ENCODE data around the gene FCRL6.

Gene FCRL6

DNA sequence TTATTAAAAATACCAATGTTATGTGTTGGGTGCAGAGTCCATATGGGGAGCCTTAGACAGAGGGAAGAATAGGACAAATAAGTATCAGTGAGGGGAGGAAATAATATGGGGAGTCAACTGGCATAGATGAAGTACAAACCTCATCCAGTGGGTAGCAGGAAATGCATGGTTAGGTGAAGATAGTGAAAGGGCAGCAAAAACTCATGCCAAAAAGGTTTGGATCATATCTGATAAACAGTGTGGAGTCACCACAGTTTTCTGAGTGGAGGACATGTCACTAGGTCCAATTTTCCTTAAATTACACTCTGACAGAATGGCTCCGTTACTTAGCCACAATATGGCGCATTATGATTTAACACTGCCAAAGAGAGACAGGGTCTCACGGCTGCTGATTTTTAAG is 11.1 kb upstream of the FCRL6 start:
- DNase-seq (ENCODE audit: low read depth): no peak
- TF ChIP-seq POLR2A (IDR thresholded peaks at IDR 0.05; ENCODE audit: extremely low read depth, insufficient read length) (no peak), MYC (IDR thresholded peaks at IDR 0.05; ENCODE audit: low read depth, low read length) (no peak), MAX (IDR thresholded peaks at IDR 0.05; ENCODE audit: low read depth, low read length) (no peak)
- TF ChIP-seq, protein P1, sequence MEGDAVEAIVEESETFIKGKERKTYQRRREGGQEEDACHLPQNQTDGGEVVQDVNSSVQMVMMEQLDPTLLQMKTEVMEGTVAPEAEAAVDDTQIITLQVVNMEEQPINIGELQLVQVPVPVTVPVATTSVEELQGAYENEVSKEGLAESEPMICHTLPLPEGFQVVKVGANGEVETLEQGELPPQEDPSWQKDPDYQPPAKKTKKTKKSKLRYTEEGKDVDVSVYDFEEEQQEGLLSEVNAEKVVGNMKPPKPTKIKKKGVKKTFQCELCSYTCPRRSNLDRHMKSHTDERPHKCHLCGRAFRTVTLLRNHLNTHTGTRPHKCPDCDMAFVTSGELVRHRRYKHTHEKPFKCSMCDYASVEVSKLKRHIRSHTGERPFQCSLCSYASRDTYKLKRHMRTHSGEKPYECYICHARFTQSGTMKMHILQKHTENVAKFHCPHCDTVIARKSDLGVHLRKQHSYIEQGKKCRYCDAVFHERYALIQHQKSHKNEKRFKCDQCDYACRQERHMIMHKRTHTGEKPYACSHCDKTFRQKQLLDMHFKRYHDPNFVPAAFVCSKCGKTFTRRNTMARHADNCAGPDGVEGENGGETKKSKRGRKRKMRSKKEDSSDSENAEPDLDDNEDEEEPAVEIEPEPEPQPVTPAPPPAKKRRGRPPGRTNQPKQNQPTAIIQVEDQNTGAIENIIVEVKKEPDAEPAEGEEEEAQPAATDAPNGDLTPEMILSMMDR (IDR thresholded peaks at IDR 0.05; ENCODE audit: low read depth, low read length): no peak
- no peak overlapping the region for H3K4me3 ChIP-seq (ENCODE audit: low read depth, low read length)

- no peak for DNase-seq (ENCODE audit: low read depth)
- TF ChIP-seq POLR2A (IDR thresholded peaks at IDR 0.05; ENCODE audit: extremely low read depth, insufficient read length) (no peak), MYC (IDR thresholded peaks at IDR 0.05; ENCODE audit: low read depth, low read length) (no peak), MAX (IDR thresholded peaks at IDR 0.05; ENCODE audit: low read depth, low read length) (no peak)
- TF ChIP-seq, protein P1 (IDR thresholded peaks at IDR 0.05; ENCODE audit: low read depth, low read length): no peak
- no peak overlapping the region for H3K4me3 ChIP-seq (ENCODE audit: low read depth, low read length)
Measured at GRCh38 chr1:159791461-159791860, 10.7 kb upstream of the FCRL6 start.

DNA sequence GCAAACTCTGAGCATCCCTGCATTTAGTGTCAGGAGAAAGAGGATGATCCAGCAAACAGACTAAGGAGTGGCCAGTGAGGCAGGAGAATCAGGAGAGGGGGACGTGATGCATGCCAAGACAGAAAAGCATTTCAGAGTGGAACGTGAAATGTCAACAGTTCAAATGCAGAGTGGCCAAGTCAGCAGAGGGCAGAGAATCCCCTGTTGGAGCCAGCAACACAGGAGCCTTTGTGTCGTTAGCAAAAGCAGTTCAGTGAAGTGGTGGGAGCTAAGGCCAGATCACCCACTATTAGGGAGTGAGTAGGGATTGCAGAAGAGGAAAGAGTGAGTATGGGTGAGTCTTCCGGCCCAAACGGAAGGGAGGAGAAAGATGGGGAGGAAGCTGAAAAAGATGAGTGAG is 6.6 kb upstream of the FCRL6 start:
- no peak for DNase-seq (ENCODE audit: low read depth)
- no peak overlapping the region for H3K4me3 ChIP-seq (ENCODE audit: low read depth, low read length)
- TF ChIP-seq MYC (IDR thresholded peaks at IDR 0.05; ENCODE audit: low read depth, low read length) (no peak), MAX (IDR thresholded peaks at IDR 0.05; ENCODE audit: low read depth, low read length) (no peak), POLR2A (IDR thresholded peaks at IDR 0.05; ENCODE audit: extremely low read depth, insufficient read length) (no peak)
- TF ChIP-seq, protein P1 (IDR thresholded peaks at IDR 0.05; ENCODE audit: low read depth, low read length): no peak

- H3K4me3 ChIP-seq (ENCODE audit: low read depth, low read length): no peak overlapping the region
- DNase-seq (ENCODE audit: low read depth): peak; percentile 74
- TF ChIP-seq, protein P1 (IDR thresholded peaks at IDR 0.05; ENCODE audit: low read depth, low read length): peak; percentile 70
- TF ChIP-seq MYC (IDR thresholded peaks at IDR 0.05; ENCODE audit: low read depth, low read length): no peak
Measured at GRCh38 chr1:159798893-159799292, 3.3 kb upstream of the FCRL6 start.

GRCh38 chr1:159799446-159799985 is 2.6 kb upstream of the FCRL6 start:
- no peak for DNase-seq (ENCODE audit: low read depth)
- no peak for TF ChIP-seq POLR2A (IDR thresholded peaks at IDR 0.05; ENCODE audit: extremely low read depth, insufficient read length)
- no peak for TF ChIP-seq MAX (IDR thresholded peaks at IDR 0.05; ENCODE audit: low read depth, low read length)
- TF ChIP-seq, protein P1 (IDR thresholded peaks at IDR 0.05; ENCODE audit: low read depth, low read length): no peak

More at GRCh38 chr1:159799446-159799985, 2.6 kb upstream of the FCRL6 start:
- H3K4me3 ChIP-seq (ENCODE audit: low read depth, low read length): no peak overlapping the region

Measured in NB4 (cell line).